Upper lobe of right lung (tissue), 1 donor: ENCODE data around the gene NKD2. TPM values are rescaled to one million over a fixed set of nuclear protein-coding genes. Genes with fewer than 3 reads are reported as not detected.

Source experiments
- ATAC-seq: fragments of 200-7000 bp; cut with Tn5 transposase; one replicate; pipeline ENCODE4 v1.9.1; 2020; ENCODE audit warnings: mild to moderate bottlenecking, moderate library complexity
- DNase-seq: peaks from one replicate; pipeline ENCODE4 v3.0.0-alpha.2; 2020
- H3K27ac ChIP-seq: fragments of 200-600 bp; one replicate; pipeline ENCODE4 v1.8.0; 2022
- H3K27me3 ChIP-seq: fragments of 200-600 bp; one replicate; pipeline ENCODE4 v1.8.0; 2022; ENCODE audit warnings: mild to moderate bottlenecking
- H3K36me3 ChIP-seq: fragments of 200-600 bp; one replicate; pipeline ENCODE4 v1.8.0; 2022
- H3K4me1 ChIP-seq: fragments of 200-600 bp; one replicate; pipeline ENCODE4 v1.8.0; 2022
- H3K4me3 ChIP-seq: fragments of 200-600 bp; one replicate; pipeline ENCODE4 v1.8.0; 2022; ENCODE audit warnings: mild to moderate bottlenecking
- H3K9me3 ChIP-seq: fragments of 200-600 bp; one replicate; pipeline ENCODE4 v1.8.0; 2022
- CTCF ChIP-seq: fragments of 200-600 bp; IDR thresholded peaks from one replicate; pipeline ENCODE4 v1.8.0; 2022; ENCODE audit warnings: antibody characterized with exemption
- intact Hi-C: fragments of 100-400 bp; cut with DNase I; formaldehyde crosslinking; loops from one replicate; pipeline ENCODE4 v1.11.0; 2022
- total RNA-seq: library from RNA; stranded (reverse); fragmentation: NEBNext Ultra II Directional; extraction: Animal tissue kit (Norgen Biotek cat#: 25700); gene quantifications from one replicate; pipeline ENCODE4 v1.2.1, GENCODE V29; 2021
- donor health status: DM: no; HTN: yes; CAD: no; lungs with severe emphysema.

The NKD2 gene
- total RNA-seq, 1 donor from 2014 or later = 64.4 TPM

GRCh38 chr5:1034986-1035385 is 26.4 kb downstream of the NKD2 start:
- DNase-seq (no peak), ATAC-seq (no peak)
- TF ChIP-seq CTCF = no peak
- Histone ChIP-seq H3K4me3 (no peak overlapping the region), H3K4me1 (no peaks in the 10 kb centered on the region), H3K27me3 (no peaks in the 10 kb centered on the region), H3K27ac (no peak overlapping the region), H3K9me3 (no peaks in the 10 kb centered on the region), H3K36me3 (no peaks in the 10 kb centered on the region)
- intact Hi-C loops = no loop called here

GRCh38 chr5:1035421-1036405 is 27.1 kb downstream of the NKD2 start:
- intact Hi-C loops = no loop called here
- no peak for DNase-seq

GRCh38 chr5:1036504-1037122 is 28.0 kb downstream of the NKD2 start:
- no peaks in the 10 kb centered on the region for H3K36me3 ChIP-seq
- no peak for TF ChIP-seq CTCF
- intact Hi-C loops = no loop called here
- H3K4me1 ChIP-seq = no peaks in the 10 kb centered on the region
- ATAC-seq (no peak), DNase-seq (no peak)
- H3K27ac ChIP-seq = no peak overlapping the region
- H3K9me3 ChIP-seq = no peaks in the 10 kb centered on the region
- H3K27me3 ChIP-seq = no peaks in the 10 kb centered on the region
- no peak overlapping the region for H3K4me3 ChIP-seq

More at GRCh38 chr5:1035421-1036405, 27.1 kb downstream of the NKD2 start:
- TF ChIP-seq CTCF = no peak
- Histone ChIP-seq H3K4me3 (no peak overlapping the region), H3K4me1 (no peaks in the 10 kb centered on the region), H3K27ac (no peak overlapping the region), H3K27me3 (no peaks in the 10 kb centered on the region), H3K36me3 (no peaks in the 10 kb centered on the region), H3K9me3 (no peaks in the 10 kb centered on the region)
- ATAC-seq = no peak

- H3K4me1 ChIP-seq = no peaks in the 10 kb centered on the region
- no peak for TF ChIP-seq CTCF
- H3K27me3 ChIP-seq = no peaks in the 10 kb centered on the region
- DNase-seq (no peak), ATAC-seq (no peak)
- no peaks in the 10 kb centered on the region for H3K36me3 ChIP-seq
- H3K27ac ChIP-seq = no peak overlapping the region
- intact Hi-C loops = no loop called here
- no peak overlapping the region for H3K4me3 ChIP-seq
- H3K9me3 ChIP-seq = no peaks in the 10 kb centered on the region
These were observed 28.6 kb downstream of the NKD2 start for GRCh38 chr5:1037123-1037670.

- Histone ChIP-seq H3K9me3 (no peaks in the 10 kb centered on the region), H3K4me1 (no peaks in the 10 kb centered on the region), H3K27me3 (no peaks in the 10 kb centered on the region), H3K4me3 (no peak overlapping the region), H3K36me3 (no peaks in the 10 kb centered on the region), H3K27ac (no peak overlapping the region)
- intact Hi-C loops = no loop called here
- no peak for ATAC-seq
- no peak for TF ChIP-seq CTCF
- no peak for DNase-seq
These were observed 29.2 kb downstream of the NKD2 start for GRCh38 chr5:1037671-1038416.
